A549 (cell line): ENCODE measurements around the gene PRR3.

Source experiments
- BHLHE40 ChIP-seq: IDR thresholded peaks from 2 replicates; pipeline ENCODE4 v1.6.1; 2012; ENCODE audit warnings: low read depth, low read length, inconsistent platforms
- CEBPB ChIP-seq, 2 experiments: fragments of >200 bp in 1 of 2; sonication (Bioruptor Twin) in 1 of 2; formaldehyde crosslinking in 1 of 2; IDR thresholded peaks; 2 replicates each; pipeline ENCODE4 v1.6.1; 2012 to 2016
- CHD2 ChIP-seq: fragments of 150-350 bp; IDR thresholded peaks from 2 replicates; pipeline ENCODE4 v1.6.1; 2014; ENCODE audit warnings: low read length; ENCODE audit not compliant: partially characterized antibody
- EP300 ChIP-seq, 2 experiments: fragments of >200 bp; sonication (Bioruptor Twin); formaldehyde crosslinking; IDR thresholded peaks; 2 replicates in 1 of 2; 3 replicates in 1 of 2; pipeline ENCODE4 v1.6.1; 2016 to 2017
- HDAC2 ChIP-seq: fragments of 200-600 bp; sonication (generic); IDR thresholded peaks from 2 replicates; pipeline ENCODE4 v1.6.1; 2016
- MAZ ChIP-seq: fragments of 150-350 bp; IDR thresholded peaks from 2 replicates; pipeline ENCODE4 v1.6.1; 2014; ENCODE audit warnings: antibody characterized with exemption, low read depth, low read length, borderline replicate concordance
- PHF8 ChIP-seq: fragments of 200-600 bp; sonication (generic); IDR thresholded peaks from 2 replicates; pipeline ENCODE4 v1.6.1; 2016; ENCODE audit warnings: low read depth, mild to moderate bottlenecking, antibody characterized with exemption, moderate library complexity, borderline replicate concordance
- POLR2A ChIP-seq: IDR thresholded peaks from 2 replicates; pipeline ENCODE4 v1.6.1; 2012; ENCODE audit warnings: mild to moderate bottlenecking, low read length
- SREBF2 ChIP-seq: fragments of 450-650 bp; IDR thresholded peaks from 2 replicates; pipeline ENCODE4 v1.6.1; 2014; ENCODE audit warnings: mild to moderate bottlenecking, moderate library complexity
- TF ChIP-seq, protein P1 (sequence below): fragments of >200 bp; sonication (Bioruptor Twin); formaldehyde crosslinking; IDR thresholded peaks from 3 replicates; pipeline ENCODE4 v1.5.1; 2016
- TF ChIP-seq, protein P2 (sequence below): fragments of 200-600 bp; sonication (generic); IDR thresholded peaks from 2 replicates; pipeline ENCODE4 v1.6.1; 2016; ENCODE audit warnings: antibody characterized with exemption, mild to moderate bottlenecking, moderate library complexity
- TF ChIP-seq, protein P3 (sequence below): IDR thresholded peaks from 2 replicates; pipeline ENCODE4 v1.6.1; 2012

DNA sequence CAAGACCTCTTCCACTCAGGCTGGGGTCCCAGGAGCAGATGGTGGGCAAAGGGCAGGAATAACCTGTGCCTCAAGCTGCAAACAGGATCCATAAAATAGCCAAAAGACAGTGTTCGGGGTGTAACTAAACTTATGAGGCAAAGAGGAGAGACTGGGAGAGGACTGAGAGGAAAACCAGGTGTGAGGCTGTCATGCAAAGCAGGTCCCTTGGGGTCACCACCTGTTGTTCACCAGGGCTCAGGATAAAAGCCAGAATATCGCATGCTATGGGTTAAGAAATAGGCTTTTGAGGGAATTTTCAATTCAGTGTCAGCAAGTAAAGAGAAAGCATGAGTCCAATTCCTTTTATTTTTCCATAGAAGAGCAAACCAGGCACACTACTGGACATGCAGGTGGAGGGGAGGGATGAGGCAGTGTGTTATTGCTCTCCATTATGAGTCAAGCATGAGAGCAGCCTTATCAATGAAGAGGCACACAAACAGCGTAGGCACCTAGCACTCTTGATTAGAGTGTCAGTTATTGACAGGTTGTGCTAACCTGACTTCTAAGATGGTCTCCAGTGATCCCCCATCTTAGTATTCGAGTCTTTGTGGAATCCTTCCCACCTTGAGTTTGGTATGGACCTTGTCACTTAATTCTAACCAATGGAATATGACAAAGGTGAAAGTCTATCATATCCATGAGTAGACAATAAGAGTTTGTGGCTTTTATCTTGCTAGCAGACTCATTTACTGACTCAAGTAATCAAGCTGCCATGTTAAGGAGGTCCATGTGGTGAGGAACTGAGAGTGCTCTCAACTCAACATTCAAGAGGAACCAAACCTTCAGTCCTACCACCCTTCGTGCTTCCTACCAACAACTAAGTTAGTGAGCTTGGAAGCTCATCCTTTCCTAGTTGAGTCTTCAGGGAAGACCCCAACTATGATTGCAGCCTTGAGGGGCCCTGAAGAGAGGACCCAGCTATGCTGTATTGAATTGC is 49.0 kb upstream of the PRR3 start:
- TF ChIP-seq, protein P1, sequence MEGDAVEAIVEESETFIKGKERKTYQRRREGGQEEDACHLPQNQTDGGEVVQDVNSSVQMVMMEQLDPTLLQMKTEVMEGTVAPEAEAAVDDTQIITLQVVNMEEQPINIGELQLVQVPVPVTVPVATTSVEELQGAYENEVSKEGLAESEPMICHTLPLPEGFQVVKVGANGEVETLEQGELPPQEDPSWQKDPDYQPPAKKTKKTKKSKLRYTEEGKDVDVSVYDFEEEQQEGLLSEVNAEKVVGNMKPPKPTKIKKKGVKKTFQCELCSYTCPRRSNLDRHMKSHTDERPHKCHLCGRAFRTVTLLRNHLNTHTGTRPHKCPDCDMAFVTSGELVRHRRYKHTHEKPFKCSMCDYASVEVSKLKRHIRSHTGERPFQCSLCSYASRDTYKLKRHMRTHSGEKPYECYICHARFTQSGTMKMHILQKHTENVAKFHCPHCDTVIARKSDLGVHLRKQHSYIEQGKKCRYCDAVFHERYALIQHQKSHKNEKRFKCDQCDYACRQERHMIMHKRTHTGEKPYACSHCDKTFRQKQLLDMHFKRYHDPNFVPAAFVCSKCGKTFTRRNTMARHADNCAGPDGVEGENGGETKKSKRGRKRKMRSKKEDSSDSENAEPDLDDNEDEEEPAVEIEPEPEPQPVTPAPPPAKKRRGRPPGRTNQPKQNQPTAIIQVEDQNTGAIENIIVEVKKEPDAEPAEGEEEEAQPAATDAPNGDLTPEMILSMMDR, result no peak
- TF ChIP-seq, protein P2, sequence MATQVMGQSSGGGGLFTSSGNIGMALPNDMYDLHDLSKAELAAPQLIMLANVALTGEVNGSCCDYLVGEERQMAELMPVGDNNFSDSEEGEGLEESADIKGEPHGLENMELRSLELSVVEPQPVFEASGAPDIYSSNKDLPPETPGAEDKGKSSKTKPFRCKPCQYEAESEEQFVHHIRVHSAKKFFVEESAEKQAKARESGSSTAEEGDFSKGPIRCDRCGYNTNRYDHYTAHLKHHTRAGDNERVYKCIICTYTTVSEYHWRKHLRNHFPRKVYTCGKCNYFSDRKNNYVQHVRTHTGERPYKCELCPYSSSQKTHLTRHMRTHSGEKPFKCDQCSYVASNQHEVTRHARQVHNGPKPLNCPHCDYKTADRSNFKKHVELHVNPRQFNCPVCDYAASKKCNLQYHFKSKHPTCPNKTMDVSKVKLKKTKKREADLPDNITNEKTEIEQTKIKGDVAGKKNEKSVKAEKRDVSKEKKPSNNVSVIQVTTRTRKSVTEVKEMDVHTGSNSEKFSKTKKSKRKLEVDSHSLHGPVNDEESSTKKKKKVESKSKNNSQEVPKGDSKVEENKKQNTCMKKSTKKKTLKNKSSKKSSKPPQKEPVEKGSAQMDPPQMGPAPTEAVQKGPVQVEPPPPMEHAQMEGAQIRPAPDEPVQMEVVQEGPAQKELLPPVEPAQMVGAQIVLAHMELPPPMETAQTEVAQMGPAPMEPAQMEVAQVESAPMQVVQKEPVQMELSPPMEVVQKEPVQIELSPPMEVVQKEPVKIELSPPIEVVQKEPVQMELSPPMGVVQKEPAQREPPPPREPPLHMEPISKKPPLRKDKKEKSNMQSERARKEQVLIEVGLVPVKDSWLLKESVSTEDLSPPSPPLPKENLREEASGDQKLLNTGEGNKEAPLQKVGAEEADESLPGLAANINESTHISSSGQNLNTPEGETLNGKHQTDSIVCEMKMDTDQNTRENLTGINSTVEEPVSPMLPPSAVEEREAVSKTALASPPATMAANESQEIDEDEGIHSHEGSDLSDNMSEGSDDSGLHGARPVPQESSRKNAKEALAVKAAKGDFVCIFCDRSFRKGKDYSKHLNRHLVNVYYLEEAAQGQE, result no peak
- TF ChIP-seq CHD2, result no peak
- no peak for TF ChIP-seq SREBF2
- no peak for TF ChIP-seq POLR2A
- TF ChIP-seq, protein P3, sequence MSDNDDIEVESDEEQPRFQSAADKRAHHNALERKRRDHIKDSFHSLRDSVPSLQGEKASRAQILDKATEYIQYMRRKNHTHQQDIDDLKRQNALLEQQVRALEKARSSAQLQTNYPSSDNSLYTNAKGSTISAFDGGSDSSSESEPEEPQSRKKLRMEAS, result no peak
- no peak for TF ChIP-seq BHLHE40
- no peak for TF ChIP-seq HDAC2
- TF ChIP-seq PHF8, result no peak
- TF ChIP-seq MAZ, result no peak
- TF ChIP-seq CEBPB (IDR thresholded peaks at IDR 0.05), result no peak
- TF ChIP-seq EP300 (IDR thresholded peaks at IDR 0.05), result no peak
